ENCODE data around the gene TBC1D5. TPM values are rescaled to one million over a fixed set of nuclear protein-coding genes. Genes with fewer than 3 reads are reported as not detected.

The TBC1D5 gene
- total RNA-seq, 1 experiment from 2014 or later = 38.3 TPM

DNA sequence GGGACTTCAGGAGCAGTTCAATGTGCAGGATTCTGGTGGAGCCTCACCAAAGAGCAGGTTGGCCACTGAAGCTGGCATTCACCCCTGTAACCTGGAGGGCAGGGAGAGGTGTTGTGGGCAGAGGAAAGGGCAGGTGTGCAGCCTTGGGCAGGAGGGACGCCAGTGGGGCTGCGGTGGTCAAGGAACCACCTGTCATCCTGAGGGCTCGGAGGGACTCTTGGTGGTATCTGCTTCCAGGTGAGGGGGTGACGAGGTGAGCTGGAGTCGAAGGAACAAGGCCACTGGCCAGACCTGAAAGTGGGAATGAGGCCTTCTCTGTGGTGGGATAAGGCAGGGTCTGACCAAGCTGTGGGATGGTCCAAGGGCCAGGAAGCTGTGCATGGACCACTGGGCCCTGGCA lies 588.2 kb downstream of the TBC1D5 start:
- CTCF ChIA-PET = no interaction called here
- Mint-ChIP-seq H3K4me3 (ENCODE audit: low read depth, unreplicated experiment) (no peak overlapping the region), H3K27ac (ENCODE audit: unreplicated experiment) (no peak overlapping the region), H3K36me3 (ENCODE audit: insufficient read depth, unreplicated experiment) (no peaks in the 10 kb centered on the region), H3K4me1 (ENCODE audit: low read depth, unreplicated experiment) (peaks cover 15% of the 10 kb centered on the region), H3K27me3 (ENCODE audit: unreplicated experiment) (no peaks in the 10 kb centered on the region), H3K9me3 (ENCODE audit: low read depth, unreplicated experiment) (peaks cover 2% of the 10 kb centered on the region)
- intact Hi-C loops (cut with micrococcal nuclease; ENCODE audit: unreplicated experiment) = no loop called here
- no peak for DNase-seq
- TF ChIP-seq, protein P1, sequence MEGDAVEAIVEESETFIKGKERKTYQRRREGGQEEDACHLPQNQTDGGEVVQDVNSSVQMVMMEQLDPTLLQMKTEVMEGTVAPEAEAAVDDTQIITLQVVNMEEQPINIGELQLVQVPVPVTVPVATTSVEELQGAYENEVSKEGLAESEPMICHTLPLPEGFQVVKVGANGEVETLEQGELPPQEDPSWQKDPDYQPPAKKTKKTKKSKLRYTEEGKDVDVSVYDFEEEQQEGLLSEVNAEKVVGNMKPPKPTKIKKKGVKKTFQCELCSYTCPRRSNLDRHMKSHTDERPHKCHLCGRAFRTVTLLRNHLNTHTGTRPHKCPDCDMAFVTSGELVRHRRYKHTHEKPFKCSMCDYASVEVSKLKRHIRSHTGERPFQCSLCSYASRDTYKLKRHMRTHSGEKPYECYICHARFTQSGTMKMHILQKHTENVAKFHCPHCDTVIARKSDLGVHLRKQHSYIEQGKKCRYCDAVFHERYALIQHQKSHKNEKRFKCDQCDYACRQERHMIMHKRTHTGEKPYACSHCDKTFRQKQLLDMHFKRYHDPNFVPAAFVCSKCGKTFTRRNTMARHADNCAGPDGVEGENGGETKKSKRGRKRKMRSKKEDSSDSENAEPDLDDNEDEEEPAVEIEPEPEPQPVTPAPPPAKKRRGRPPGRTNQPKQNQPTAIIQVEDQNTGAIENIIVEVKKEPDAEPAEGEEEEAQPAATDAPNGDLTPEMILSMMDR (IDR thresholded peaks at IDR 0.05; ENCODE audit: unreplicated experiment) = no peak
- BruUV-seq (replicated peaks) = no TSS peak

DNA sequence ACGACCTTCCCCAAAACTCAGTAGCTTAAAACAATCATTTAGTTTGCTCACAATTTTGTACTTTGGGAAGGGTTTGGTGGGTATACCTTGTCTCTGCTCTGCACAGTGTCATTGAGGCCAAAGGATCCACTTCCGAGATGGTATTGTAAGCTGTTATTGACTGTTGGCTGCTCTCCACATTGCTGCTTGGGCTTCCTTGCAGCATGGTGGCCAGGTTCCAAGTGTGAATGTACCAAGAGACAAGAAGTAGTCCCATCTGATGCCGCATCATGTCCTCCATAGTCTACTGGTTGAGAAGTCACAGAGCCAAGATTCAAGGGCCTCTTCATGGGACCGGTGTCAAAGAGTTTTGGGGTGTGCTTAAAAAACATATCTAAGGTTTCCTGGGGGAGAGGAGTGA lies 589.2 kb downstream of the TBC1D5 start:
- BruUV-seq (replicated peaks) = no TSS peak
- no peaks in the 10 kb centered on the region for H3K36me3 Mint-ChIP-seq (ENCODE audit: insufficient read depth, unreplicated experiment)
- no peaks in the 10 kb centered on the region for H3K27me3 Mint-ChIP-seq (ENCODE audit: unreplicated experiment)
- intact Hi-C loops (cut with micrococcal nuclease; ENCODE audit: unreplicated experiment) = no loop called here
- no peak overlapping the region for H3K27ac Mint-ChIP-seq (ENCODE audit: unreplicated experiment)
- CTCF ChIA-PET = no interaction called here
- TF ChIP-seq, protein P1 (IDR thresholded peaks at IDR 0.05; ENCODE audit: unreplicated experiment) = no peak
- H3K9me3 Mint-ChIP-seq (ENCODE audit: low read depth, unreplicated experiment) = peaks cover 2% of the 10 kb centered on the region
- DNase-seq = no peak
- peaks cover 7% of the 10 kb centered on the region for H3K4me1 Mint-ChIP-seq (ENCODE audit: low read depth, unreplicated experiment)
- no peak overlapping the region for H3K4me3 Mint-ChIP-seq (ENCODE audit: low read depth, unreplicated experiment)

DNA sequence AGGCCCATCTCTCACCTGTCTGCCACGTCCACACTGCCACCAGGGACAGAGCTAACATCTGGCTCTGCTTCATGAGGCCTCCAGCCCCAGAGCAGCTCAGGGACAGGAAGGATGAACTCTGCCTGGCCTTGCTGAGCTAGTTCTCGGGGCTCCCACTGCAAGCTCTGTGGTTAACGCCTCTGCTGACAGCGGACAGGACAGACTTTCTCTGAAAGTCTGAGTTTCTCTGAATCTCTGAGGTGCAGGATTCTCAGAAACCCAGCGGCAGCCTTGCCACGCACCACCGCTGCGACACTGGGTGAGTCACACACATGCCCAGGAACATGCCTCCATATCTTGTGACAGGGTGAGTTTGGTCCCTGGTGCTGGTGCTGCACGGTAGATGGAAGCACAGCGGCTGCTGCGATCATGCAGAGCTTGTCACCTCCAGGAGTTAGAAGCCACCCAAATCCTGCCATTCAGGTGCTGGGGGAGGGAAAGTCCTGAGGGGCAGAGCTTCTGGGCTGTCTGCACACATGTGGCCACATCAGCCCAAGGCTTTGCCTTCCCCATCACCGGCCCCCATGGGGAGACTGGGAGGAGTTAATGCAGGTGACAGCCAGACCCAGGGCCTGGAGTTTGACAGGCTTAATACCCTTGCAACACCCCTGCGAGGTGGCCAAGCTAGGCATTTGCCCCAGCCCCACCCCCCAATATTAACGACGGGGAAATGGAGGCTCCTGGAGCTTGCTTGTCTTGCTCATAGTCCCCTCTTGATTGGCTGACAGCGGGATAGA lies 590.6 kb downstream of the TBC1D5 start:
- no peaks in the 10 kb centered on the region for H3K27me3 Mint-ChIP-seq (ENCODE audit: unreplicated experiment)
- DNase-seq = no peak
- no peak overlapping the region for H3K4me3 Mint-ChIP-seq (ENCODE audit: low read depth, unreplicated experiment)
- H3K36me3 Mint-ChIP-seq (ENCODE audit: insufficient read depth, unreplicated experiment) = no peaks in the 10 kb centered on the region
- no peaks in the 10 kb centered on the region for H3K4me1 Mint-ChIP-seq (ENCODE audit: low read depth, unreplicated experiment)
- CTCF ChIA-PET = no interaction called here
- TF ChIP-seq, protein P1 (IDR thresholded peaks at IDR 0.05; ENCODE audit: unreplicated experiment) = no peak
- intact Hi-C loops (cut with micrococcal nuclease; ENCODE audit: unreplicated experiment) = no loop called here
- H3K27ac Mint-ChIP-seq (ENCODE audit: unreplicated experiment) = no peak overlapping the region
- no TSS peak for BruUV-seq (replicated peaks)
- H3K9me3 Mint-ChIP-seq (ENCODE audit: low read depth, unreplicated experiment) = peaks cover 2% of the 10 kb centered on the region

DNA sequence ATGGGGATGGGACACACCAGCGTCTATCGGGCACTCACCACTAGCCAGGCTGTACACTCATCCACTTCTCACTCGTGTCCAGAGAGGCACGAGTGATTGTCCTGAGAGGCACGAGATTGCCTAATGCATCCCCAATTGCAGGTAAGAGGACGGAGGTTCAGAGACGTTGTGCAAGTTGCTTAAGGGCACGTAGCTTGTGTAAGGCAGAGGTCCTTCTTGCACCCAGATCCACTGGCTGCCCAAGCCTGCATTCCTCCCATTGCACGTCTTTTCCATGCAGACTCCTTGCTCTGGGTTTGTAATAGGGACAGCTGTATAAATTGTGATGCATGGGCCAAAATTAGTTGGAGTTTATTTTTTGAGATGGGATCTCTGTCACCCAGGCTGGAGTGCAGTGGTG lies 593.4 kb downstream of the TBC1D5 start:
- BruUV-seq (replicated peaks) = no TSS peak
- DNase-seq = no peak

More for the DNA sequence above, 593.4 kb downstream of the TBC1D5 start:
- no peak overlapping the region for H3K27ac Mint-ChIP-seq (ENCODE audit: unreplicated experiment)
- H3K9me3 Mint-ChIP-seq (ENCODE audit: low read depth, unreplicated experiment) = peaks cover 2% of the 10 kb centered on the region
- H3K4me3 Mint-ChIP-seq (ENCODE audit: low read depth, unreplicated experiment) = no peak overlapping the region
- CTCF ChIA-PET = no interaction called here
- H3K27me3 Mint-ChIP-seq (ENCODE audit: unreplicated experiment) = no peaks in the 10 kb centered on the region
- TF ChIP-seq, protein P1 (IDR thresholded peaks at IDR 0.05; ENCODE audit: unreplicated experiment) = no peak
- no peaks in the 10 kb centered on the region for H3K4me1 Mint-ChIP-seq (ENCODE audit: low read depth, unreplicated experiment)
- intact Hi-C loops (cut with micrococcal nuclease; ENCODE audit: unreplicated experiment) = no loop called here
- H3K36me3 Mint-ChIP-seq (ENCODE audit: insufficient read depth, unreplicated experiment) = no peaks in the 10 kb centered on the region

Measured in Calu3 (cell line).